Endothelial cell of hepatic sinusoid (primary cell): ENCODE data around the gene PREP.

Experiments
- in situ Hi-C: cut with HindIII; loops from 2 replicates; pipeline ENCODE4 v1.10.0; 2017; ENCODE audit warnings: low sequenced_read_pairs

PREP gene

DNA sequence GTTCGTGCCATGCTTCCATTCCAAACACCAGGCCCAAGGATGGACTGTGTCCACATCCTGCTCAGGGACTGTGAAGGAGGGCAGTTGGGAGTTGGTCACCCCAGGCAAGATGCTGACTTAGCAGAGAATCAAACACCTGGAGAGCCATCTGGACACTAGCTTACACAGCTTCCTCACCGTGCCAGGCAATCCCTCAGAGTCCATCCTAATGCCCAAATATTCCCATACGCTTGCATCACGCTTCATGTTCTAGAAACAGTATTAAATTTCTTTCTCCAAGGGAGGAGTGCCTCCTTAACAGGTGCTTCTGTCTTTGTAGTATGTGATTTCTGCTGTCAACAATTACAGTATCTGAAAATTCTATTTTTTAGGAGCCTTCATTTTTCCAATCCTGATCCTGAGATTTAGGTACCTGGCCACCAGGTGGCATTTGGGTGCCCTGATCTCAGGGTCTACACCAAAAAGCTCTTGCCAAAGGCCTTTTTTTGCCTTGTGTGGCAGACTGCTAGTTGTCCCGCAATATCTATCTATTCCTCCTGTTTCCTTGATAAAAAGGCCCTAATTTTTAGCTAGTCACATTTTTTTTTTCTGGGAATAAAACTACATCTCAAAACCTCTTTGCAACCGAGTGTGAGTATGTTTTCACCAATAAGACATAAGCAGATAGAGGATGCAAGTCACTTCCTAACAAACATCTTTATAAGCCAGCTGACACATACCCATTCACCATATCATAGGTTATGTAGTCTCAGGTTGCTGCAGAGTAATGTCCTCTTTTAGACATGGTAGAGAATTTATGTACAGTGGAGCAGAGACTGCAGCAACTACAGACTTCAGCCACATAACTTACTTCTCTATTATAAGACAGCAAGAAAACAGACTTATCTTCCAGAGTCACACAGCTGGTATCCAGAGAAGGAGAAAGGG lies 85.0 kb downstream of the PREP start:
- in situ Hi-C loops, result no loop called here

DNA sequence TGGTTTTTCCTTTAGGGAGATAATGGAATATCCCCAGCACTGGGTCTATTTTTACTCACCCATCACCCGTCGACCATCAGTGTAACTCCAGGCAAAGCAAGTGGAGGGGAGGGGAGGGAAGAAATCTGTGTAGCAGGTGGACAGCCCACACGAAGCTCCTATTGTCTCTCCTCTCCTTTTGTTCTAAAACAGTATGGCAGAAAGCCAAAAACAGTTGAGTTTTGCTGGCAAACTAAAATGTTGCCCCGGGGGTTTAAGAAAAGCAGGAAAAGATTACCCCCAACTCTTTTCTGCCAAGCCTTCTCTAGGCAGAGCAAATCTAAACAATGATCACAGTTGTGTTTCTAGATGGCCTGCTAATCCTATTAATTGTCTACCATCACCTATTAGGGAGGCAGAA lies 89.7 kb downstream of the PREP start:
- in situ Hi-C loops, result no loop called here

DNA sequence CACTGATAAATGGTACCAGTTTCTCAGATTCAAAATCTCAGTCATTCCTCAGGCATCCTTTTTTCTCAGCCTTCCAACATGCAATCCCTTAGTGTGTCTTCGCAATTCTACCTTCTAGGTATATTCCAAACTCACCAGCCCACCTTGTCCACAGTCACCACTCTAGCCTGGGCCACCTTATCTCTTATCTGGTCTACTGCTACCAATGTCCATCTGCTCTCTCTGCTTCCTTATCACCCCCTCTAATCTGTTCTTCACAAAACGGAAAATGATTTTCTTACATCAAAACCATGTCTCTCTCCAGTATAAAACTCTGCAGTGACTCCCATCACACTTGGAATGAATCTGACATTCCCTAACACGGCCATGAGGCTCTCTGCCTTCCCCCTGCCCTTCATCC lies 91.9 kb downstream of the PREP start:
- in situ Hi-C loops, result no loop called here

DNA sequence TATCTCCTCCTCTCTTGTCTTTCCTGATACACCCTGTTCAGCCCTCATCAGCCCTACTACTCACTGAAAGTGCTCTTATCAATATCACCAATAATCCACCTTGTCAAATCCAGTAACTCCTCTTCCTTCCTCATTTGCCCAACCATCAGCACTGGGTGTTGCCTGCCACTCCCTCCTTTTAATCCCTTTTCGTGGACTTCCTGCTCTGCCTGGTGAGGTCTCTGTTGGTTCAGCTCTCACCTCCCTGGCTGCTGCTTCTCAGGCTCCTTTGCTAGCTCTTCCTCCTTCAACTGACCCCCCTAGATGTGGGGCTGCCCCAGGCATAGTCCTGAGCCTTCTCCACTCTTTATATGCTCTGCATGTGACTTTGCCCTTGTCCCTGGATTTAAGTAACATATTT lies 92.5 kb downstream of the PREP start:
- in situ Hi-C loops, result no loop called here

DNA sequence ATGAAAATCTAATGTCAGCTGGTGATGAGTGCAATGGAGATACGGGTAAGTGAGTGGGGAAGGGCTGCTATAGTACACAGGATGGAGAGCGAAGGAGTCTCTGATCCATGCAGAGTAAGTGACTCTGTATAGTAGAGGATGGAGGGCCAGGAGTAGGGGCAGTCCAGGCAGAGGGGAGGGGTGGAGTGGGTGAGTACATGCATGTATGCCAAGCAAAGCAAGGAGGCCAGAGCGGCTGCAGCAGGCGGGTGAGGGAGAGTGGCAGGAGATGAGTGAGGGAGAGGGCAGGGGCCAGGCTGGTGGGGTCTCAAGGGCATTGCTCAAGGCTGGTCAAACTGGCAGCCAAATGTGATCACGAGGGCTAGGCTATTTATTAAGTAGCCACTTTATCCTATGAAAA lies 94.0 kb downstream of the PREP start:
- in situ Hi-C loops, result no loop called here

DNA sequence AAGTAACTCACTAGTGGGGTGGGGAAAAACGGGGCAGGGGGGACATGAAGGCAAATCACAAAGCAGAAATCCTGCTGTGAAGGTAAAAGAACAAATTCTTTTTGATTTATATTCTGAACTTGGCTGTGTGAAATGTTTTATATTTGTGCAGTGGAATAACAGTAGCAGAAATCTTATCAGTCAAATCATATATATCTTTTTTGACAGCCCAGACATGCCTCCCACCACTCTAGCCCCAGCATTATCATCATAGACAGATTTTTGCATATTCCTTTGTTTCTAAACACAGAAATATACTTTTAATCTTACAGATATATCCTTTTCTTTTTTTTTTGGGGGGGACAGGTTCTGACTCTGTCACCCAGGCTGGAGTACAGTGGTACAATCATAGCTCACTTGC lies 97.4 kb downstream of the PREP start:
- in situ Hi-C loops, result no loop called here

DNA sequence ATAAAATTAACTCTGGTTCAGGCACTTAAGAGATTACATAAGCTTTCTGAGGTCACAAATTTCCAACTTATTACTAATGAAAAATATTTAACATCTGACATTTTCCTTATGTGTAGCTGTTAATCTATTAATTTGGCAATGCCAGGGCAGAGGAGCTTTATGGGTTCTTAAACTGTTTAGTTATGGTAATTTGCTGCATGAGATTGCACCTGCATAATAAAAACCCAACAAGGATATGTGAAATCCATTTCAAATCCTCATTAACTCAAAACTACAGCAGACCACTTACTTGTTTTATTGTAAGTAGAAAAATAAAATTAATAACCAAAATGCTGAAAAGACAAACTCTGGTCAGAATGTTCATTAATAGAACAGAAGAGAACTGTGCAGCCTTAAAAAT lies 98.1 kb downstream of the PREP start:
- in situ Hi-C loops, result no loop called here

DNA sequence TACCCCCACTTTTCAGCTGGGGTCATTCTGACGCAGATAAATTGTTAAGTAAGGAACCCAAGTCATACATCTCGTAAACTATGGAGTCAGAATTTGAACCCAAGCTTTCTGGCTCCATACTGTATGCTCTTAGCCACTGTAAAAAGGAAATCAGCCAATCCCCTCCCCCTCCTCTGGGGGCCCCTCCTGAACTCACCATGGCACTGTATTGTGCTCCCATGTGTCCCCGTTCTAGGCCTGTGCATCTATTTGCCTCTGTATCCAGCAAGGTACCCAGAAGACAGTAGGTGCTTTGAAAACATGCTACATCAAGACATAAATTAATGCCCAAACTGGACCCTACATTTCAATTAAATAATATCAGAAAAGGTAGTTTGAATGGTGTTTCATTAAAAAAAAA lies 98.5 kb downstream of the PREP start:
- in situ Hi-C loops, result no loop called here

DNA sequence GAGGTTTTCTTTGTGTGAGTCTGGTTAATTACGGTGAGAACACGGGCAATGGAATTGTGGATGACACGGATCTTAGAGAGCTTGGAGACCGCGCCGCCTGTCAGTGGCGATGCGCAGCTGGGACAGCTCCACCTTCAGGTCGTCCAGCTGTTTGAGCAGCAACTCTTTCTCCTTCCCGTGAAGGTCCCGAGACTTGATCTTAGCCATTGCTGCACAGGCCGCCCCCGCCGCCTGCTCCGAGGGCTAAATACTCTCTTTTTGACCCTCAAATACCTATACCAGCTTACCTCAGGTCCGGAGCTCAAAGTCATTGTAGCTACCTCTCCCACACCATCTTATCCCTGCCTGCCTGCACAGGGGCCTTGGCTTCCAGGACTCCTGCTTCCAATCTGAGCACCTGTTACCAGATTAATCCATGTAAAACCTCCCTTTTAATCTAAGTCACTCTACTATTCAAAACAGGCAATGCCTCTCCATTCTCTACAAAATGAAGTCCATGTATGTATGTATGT lies 100.2 kb downstream of the PREP start:
- in situ Hi-C loops, result no loop called here

DNA sequence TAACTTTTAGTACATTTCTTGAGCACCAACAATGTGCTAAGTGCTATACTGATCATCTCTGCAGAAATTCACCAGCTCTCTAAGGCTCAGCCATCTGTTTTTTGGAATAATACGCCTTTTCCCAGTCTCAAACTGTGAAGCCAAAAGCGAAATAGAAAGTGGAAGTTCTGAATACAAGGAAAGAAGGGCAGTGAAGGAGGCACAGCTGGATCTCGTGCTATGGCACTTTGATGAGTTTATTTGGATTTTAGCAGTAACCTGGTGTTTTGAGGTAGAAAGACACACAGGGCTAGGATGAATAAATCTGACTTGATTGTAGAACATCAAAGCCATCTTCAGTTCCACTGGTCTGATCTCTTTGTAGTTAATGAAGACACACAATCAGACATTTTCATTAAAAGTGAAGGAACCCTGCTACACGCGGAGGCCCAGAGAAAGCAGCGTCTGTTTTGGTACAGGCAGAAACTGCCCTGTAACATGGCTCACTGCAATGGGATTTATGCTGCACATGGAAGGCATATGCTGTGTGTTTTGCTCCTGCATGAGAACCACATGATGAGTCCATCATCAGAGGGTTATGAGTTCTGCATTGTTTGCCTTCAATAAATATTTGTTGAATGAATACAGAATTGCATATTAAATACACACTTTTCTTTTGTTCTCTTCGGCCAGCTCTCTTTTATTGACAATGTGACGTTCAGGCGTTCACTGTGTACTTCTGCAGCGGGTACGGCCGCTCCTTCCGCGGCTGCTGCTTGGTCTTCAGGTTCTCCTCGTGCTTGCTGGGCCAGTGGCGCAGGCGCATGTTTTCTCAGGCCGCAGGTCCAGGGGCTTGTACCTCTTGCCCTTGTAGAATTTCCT lies 100.9 kb downstream of the PREP start:
- in situ Hi-C loops, result no loop called here

DNA sequence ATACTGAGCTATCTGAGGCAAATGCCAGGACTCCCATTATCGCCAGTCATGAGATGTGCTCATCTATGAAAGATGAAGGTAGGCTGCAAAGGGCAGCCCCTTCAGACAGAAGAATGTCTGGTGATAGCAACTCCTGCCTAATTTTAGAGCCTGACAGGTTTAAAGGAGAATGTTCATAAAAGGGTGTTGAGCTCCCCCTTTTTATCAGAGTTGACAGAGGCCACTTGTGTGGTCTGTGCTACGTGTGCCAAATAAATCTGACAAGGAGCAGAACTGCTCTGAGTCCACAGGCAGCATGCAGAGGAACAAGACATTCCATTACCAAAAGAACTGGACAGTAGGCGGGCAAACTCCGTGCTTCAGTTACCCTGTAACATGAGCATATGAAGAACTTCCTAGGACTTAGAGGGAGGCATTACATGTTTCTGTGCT lies 101.8 kb downstream of the PREP start:
- in situ Hi-C loops, result no loop called here

DNA sequence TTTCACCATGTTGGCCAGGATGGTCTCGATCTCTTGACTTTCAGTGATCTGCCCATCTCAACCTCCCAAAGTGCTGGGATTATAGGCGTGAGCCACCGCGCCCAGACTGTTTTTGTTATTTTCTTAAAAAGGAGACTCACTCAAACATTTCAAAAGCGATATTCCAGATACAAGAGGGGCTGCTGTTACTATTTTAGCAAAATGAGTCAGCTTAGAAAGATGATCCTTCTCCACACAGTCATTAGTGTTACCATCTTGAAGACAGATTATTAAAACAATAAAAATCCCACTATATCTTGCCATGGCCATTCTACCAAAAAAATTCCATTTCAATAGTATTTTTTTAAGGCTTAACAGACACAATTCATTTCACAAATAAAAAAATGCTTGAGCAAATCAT lies 102.8 kb downstream of the PREP start:
- in situ Hi-C loops, result no loop called here

DNA sequence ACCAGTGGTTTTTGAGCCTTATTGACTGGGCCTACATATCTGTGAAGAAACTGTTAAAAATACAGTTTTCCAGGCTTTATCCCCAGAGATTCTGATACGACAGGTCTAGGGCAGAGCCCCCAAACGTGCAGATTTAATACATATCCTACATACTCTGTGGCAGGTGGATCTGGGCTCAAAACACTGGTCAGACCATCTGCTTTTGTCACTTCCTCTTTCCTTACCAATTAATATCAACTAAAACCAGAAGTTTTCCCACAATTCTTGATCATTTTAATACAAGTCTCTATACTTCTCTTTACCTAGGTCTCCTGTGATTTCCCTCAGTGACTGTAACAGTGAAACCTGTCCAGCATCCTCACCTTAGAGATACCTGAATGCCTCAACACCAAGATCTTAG lies 108.8 kb downstream of the PREP start:
- in situ Hi-C loops, result no loop called here

DNA sequence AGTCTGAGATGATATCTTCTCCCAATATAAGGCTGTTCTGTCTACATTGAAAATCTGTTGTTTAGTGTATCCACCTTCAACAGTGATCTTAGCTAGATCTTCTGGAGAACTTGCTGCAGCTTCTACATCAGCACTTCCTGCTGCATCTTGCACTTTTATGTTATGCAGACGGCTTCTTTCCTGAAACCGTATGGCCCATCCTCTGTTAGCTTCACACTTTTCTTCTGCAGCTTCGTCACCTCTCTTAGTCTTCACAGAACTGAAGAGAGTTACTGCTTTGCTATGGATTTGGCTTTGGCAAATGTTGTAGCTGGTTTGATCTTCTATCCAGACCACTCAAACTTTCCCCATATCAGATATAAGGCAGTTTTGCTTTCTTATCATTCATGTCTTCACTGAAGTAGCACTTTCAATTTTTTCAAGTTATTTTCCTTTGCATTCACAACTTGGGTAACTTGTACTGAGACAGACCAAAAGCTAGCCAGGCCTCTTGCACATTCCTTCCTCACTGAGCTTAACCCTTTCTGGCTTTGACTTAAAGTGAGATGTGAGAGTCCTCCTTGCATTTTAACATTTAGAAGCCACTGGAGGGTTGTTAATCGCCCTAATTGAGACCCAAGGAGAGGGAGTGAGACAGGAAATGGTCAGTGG lies 110.1 kb downstream of the PREP start:
- in situ Hi-C loops, result no loop called here

DNA sequence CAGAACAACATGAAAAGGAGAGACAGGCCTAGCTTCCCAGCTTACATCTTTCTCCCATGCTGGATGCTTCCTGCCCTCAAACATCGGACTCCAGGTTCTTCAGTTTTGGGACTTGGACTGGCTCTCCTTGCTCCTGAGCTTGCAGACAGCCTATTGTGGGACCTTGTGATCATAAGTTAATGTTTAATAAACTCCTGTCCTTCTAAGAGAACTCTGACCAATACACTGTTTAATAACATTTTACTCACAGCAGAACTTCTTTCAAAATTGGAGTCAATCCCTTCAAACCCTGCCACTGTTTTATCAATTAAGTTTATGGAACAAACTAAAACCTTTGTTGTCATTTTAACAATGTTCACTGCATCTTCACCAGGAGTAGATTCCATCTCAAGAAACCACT lies 111.4 kb downstream of the PREP start:
- in situ Hi-C loops, result no loop called here

DNA sequence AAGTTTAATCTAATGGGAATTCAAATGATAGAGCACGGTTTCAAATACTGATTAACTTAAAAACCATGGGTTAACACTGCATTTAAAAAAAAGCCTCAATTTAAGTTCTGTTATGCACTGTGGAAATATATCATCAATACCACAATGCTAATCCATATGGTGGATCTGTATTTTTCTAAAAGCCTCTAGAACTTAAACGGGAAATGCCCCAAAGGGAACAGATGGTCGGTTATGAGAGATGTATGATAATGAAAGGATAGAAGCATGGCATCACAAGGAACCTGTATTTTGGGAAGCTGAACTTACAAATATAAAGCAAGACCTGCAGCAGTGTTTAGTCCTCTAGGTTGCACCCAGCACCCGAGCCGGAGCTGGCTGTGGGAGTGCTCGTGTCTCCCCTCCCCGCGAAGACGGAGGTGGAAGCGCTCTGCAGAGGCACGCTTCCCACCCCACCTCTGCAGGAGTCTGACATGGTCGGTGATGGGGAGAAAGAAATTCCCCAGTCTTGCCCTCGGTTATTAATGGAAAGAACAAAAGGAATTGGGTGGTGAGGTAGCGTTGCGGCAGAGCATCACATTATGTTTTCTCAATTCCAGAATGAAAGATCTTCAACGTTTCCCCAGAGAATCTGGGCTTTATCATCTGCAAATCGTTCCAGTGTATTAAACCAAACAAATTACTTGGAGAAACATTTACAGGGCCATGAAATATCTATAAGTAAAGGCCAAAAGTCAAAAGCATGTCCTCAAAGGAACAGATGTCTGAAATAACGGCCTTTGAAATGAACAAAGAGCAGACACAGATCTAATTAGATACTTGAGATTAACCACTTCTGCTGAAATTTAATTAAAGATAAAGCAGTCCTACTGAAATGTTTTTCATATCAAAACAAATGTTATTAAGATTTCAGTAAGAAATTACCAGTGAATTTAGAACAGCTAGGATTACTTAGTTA lies 120.0 kb downstream of the PREP start:
- in situ Hi-C loops, result no loop called here

DNA sequence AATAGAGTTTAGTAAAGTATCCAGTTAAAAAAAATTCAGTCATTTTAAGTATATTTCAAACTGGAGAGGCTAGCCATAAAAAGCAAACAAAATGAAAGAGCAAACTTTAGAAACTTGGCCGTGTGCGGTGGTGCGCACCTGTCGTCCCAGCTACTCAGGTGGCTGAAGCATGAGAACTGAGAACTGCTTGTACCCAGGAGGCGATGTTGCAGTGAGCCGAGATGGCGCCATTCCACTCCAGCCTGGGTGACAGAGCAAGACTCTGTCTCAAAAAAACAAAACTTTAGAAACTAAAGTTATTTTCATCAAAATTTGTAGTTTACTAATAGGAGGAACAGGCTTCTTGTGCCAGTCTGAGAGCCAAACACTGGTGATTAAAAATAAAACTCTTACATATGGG lies 122.8 kb downstream of the PREP start:
- in situ Hi-C loops, result no loop called here

DNA sequence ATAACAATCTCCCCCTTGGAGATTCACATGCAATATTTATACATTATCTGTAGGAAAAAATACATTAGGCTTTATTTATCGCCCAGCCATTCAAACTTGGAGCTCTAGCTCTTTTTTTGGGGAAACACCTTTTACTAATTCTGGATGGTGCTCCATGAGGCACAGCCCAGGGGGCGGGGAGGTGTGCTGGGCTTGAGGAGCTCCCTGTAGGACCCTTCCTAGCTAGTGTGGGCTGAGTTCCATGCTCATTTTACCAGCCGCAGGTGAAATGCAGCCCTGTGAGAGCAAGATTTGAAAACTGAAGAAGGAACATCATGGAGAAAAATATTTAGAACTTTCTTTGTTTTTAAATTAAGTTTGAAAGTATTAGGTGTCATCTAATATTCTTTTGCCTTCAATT lies 123.4 kb downstream of the PREP start:
- in situ Hi-C loops, result no loop called here

DNA sequence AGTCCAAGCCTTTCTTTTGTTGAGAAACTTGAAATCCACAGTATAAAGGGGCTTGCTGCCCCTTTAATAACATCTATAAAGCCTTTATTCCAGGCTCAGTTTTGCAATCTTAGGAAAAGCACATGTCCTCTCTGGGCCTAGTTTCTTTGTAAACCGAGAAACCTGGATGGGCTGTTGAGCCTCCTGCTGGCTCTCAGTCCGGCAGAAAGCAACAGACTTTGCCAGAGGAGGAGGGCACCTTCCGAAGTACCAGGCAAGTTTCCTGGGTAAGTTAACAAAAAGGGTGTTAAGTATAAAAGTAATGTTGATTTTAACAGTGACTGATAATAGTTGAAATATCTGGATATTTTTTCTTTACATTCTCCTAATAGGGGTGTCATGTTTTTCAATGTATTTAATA lies 124.1 kb downstream of the PREP start:
- in situ Hi-C loops, result no loop called here

DNA sequence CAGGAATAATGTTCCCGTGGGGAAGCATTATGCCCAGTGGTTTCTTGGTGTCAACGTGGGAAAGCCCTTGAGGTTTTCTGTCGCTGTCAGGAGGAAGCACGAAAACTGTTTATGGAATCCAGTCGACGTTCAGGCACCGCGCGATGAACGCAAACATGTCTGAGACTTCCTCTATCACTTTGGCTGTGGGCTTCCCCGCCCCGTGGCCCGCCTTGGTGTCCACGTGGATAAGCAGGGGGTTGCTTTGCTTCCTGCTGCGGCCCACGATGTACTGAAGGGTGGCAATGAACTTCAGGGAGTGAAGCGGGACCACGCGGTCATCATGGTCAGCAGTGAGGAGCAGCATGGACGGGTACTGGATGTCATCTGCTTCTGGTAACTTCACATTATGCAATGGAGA lies 124.8 kb downstream of the PREP start:
- in situ Hi-C loops, result no loop called here
